OCI-LY7 (cell line): ENCODE measurements around the gene SASH1.

Experiments
- CTCF ChIP-seq: fragments of 200-600 bp; sonication (generic); conservative IDR thresholded peaks from 2 replicates; pipeline ENCODE4 v1.5.1; 2014; ENCODE audit warnings: mild to moderate bottlenecking, antibody characterized with exemption, low read length, moderate library complexity, mixed read lengths
- EZH2phosphoT487 ChIP-seq: fragments of 200-600 bp; sonication (generic); IDR thresholded peaks from 2 replicates; pipeline ENCODE4 v1.6.1; 2018; ENCODE audit warnings: low read depth, borderline replicate concordance, mild to moderate bottlenecking, mixed run types, antibody characterized with exemption, low read length, moderate library complexity, mixed read lengths

- TF ChIP-seq CTCF (no peak), EZH2phosphoT487 (no peak)
These were observed 237.8 kb downstream of the SASH1 start for GRCh38 chr6:148580442-148580841.
